Glutamatergic neuron (in vitro differentiated cells): ENCODE data around the gene UNC93A. TPM values are rescaled to one million over a fixed set of nuclear protein-coding genes. Genes with fewer than 3 reads are reported as not detected.

ENCODE experiments used
- DNase-seq: peaks from one replicate; pipeline ENCODE4 v3.0.0; 2022
- H3K27ac Mint-ChIP-seq: one replicate; pipeline ENCODE4 v1.8.0; 2020; ENCODE audit warnings: mild to moderate bottlenecking, mixed read lengths, inconsistent platforms; ENCODE audit not compliant: unreplicated experiment
- H3K27me3 Mint-ChIP-seq: one replicate; pipeline ENCODE4 v1.8.0; 2020; ENCODE audit warnings: mild to moderate bottlenecking, moderate library complexity, mixed read lengths, inconsistent platforms; ENCODE audit not compliant: unreplicated experiment
- H3K36me3 Mint-ChIP-seq: one replicate; pipeline ENCODE4 v1.8.0; 2020; ENCODE audit warnings: mild to moderate bottlenecking, mixed read lengths, inconsistent platforms; ENCODE audit not compliant: unreplicated experiment
- H3K4me1 Mint-ChIP-seq: one replicate; pipeline ENCODE4 v1.8.0; 2020; ENCODE audit warnings: mild to moderate bottlenecking, low read depth, mixed read lengths, inconsistent platforms; ENCODE audit not compliant: unreplicated experiment
- H3K4me3 Mint-ChIP-seq: one replicate; pipeline ENCODE4 v1.8.0; 2020; ENCODE audit warnings: mild to moderate bottlenecking, mixed read lengths, inconsistent platforms; ENCODE audit not compliant: unreplicated experiment
- H3K9me3 Mint-ChIP-seq: one replicate; pipeline ENCODE4 v1.8.0; 2020; ENCODE audit warnings: mild to moderate bottlenecking, moderate library complexity, mixed read lengths, inconsistent platforms; ENCODE audit not compliant: unreplicated experiment
- total RNA-seq: library from RNA; stranded (reverse); fragmentation: NEBNext Ultra II Directional; extraction: Animal tissue kit (Norgen Biotek cat#: 25700); gene quantifications from one replicate; pipeline ENCODE4 v1.2.1, GENCODE V29; 2021; ENCODE audit not compliant: unreplicated experiment
- TF ChIP-seq, protein P1 (sequence below): fragments of 200-600 bp; sonication (generic); IDR thresholded peaks from one replicate; pipeline ENCODE4 v1.5.0; 2021; ENCODE audit not compliant: partially characterized antibody, unreplicated experiment

The UNC93A gene
- total RNA-seq, 1 donor from 2014 or later: not detected

DNA sequence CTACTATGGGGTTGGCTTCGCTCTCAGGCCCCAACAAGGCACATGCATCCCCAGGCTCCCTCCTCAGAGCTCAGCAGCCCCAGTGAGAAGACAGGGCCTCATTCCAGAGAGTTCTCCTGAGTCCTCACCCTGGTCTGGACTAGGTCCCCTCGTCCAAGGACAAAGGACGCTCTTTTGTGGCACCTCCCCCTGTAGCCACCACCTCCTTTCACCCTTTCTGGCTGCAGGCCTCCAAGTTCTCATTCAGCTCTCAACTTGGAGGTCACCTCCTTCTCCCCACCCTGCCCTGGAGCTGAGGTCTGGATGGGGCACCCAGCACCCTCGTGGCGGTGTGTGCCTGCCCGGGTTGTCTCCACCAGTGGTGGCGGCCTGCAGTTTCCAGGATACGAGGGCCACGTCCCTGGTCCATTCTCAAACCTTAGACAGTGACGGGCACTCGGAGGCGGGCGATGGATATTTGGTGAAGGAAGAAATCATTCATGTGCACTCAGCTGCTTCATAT, 2.5 kb downstream of the UNC93A start:
- H3K36me3 Mint-ChIP-seq: peaks cover 16% of the 10 kb centered on the region
- H3K27ac Mint-ChIP-seq: no peak overlapping the region
- peaks cover 7% of the 10 kb centered on the region for H3K9me3 Mint-ChIP-seq
- TF ChIP-seq, protein P1, sequence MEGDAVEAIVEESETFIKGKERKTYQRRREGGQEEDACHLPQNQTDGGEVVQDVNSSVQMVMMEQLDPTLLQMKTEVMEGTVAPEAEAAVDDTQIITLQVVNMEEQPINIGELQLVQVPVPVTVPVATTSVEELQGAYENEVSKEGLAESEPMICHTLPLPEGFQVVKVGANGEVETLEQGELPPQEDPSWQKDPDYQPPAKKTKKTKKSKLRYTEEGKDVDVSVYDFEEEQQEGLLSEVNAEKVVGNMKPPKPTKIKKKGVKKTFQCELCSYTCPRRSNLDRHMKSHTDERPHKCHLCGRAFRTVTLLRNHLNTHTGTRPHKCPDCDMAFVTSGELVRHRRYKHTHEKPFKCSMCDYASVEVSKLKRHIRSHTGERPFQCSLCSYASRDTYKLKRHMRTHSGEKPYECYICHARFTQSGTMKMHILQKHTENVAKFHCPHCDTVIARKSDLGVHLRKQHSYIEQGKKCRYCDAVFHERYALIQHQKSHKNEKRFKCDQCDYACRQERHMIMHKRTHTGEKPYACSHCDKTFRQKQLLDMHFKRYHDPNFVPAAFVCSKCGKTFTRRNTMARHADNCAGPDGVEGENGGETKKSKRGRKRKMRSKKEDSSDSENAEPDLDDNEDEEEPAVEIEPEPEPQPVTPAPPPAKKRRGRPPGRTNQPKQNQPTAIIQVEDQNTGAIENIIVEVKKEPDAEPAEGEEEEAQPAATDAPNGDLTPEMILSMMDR: no peak
- peaks cover 8% of the 10 kb centered on the region for H3K27me3 Mint-ChIP-seq
- no peak for DNase-seq
- H3K4me1 Mint-ChIP-seq: peaks cover 5% of the 10 kb centered on the region
- H3K4me3 Mint-ChIP-seq: no peak overlapping the region

DNA sequence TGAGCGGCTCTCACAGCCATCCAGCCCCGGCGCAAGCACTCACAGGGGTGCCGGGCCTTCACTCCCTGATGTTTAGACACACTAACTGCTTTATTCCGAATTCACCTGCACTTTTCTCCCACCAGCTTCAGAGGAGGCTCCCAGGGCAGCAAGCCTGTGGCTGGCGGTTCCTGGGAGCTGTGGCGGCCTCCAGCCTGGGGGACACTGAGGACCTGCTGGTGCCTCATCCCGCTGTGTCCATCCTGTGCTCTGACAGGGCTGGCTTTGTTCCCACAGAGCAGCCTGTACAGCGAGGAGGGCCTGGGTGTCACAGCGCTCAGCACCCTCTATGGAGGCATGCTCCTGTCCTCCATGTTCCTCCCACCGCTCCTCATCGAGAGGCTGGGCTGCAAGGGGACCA, 3.1 kb downstream of the UNC93A start:
- H3K4me1 Mint-ChIP-seq: peaks cover 1% of the 10 kb centered on the region
- no peak for DNase-seq
- H3K9me3 Mint-ChIP-seq: peaks cover 7% of the 10 kb centered on the region
- H3K36me3 Mint-ChIP-seq: peaks cover 16% of the 10 kb centered on the region
- peaks cover 8% of the 10 kb centered on the region for H3K27me3 Mint-ChIP-seq
- H3K4me3 Mint-ChIP-seq: no peak overlapping the region
- no peak overlapping the region for H3K27ac Mint-ChIP-seq
- TF ChIP-seq, protein P1: no peak

DNA sequence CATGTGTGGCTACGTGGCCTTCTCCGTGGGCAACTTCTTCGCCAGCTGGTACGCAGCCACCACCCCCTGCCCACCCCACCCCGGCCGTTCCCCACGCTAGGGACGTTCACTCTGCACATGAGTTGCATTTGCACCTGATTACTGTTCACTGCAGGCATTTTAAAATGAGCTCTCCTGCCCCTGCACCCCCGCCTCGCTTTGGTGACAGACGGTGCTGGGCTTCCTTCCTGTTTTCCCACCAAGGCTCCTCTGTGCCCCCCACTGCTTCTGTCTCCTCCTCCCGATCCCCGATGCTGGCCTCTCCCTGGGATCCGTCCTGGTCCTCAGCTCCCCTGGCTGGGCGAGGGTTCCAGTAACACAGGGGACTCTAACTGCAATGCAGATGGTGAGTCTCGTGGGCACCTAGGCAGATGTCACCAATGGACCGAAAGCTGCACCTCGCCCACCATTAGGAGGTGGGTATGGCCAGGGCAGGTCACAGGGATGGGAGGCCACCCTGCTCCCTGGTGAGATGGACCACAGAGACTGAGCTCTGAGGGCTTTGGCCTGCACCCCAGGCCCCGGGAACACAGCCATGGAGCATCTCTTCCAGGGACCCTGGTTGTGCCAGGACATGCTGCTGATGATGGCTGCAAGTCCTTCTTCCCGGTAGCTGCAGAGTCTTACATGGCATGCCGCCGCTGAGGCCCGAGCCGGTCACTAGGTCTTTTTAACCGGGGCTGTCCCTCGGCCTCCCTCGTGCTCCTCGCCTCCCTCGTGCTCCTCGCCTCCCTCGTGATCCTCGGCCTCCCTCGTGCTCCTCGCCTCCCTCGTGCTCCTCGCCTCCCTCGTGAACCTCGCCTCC, 3.8 kb downstream of the UNC93A start:
- TF ChIP-seq, protein P1: no peak
- Mint-ChIP-seq H3K27me3 (peaks cover 8% of the 10 kb centered on the region), H3K36me3 (peaks cover 16% of the 10 kb centered on the region), H3K27ac (no peak overlapping the region), H3K4me1 (no peaks in the 10 kb centered on the region), H3K9me3 (peaks cover 9% of the 10 kb centered on the region), H3K4me3 (no peak overlapping the region)
- DNase-seq: no peak

DNA sequence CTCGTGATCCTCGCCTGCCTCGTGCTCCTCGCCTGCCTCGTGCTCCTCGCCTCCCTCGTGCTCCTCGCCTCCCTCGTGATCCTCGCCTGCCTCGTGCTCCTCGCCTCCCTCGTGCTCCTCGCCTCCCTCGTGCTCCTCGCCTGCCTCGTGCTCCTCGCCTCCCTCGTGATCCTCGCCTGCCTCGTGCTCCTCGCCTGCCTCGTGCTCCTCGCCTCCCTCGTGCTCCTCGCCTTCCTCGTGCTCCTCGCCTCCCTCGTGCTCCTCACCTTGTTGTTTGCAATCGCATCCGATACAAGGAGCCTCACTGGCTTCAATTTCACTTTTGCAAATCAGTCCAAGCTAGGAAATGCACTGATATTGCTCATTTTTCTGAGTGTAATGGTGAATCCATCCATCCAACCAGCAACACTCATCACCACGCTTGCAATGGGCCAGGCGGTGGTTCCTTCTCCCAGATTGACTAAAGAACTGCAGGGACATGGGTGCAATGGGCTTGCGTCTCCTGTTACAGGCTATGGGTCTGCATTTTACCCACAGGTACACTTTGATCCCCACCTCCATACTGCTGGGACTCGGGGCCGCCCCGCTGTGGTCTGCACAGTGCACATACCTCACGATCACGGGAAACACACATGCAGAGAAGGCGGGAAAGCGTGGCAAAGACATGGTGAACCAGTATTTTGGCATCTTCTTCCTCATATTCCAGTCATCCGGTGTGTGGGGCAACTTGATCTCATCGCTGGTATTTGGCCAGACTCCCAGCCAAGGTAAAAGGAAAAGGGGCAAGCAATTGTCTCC, 4.6 kb downstream of the UNC93A start:
- Mint-ChIP-seq H3K4me1 (no peaks in the 10 kb centered on the region), H3K27me3 (peaks cover 8% of the 10 kb centered on the region), H3K36me3 (peaks cover 16% of the 10 kb centered on the region), H3K27ac (no peak overlapping the region), H3K4me3 (no peak overlapping the region), H3K9me3 (peaks cover 10% of the 10 kb centered on the region)
- no peak for DNase-seq
- TF ChIP-seq, protein P1: no peak

DNA sequence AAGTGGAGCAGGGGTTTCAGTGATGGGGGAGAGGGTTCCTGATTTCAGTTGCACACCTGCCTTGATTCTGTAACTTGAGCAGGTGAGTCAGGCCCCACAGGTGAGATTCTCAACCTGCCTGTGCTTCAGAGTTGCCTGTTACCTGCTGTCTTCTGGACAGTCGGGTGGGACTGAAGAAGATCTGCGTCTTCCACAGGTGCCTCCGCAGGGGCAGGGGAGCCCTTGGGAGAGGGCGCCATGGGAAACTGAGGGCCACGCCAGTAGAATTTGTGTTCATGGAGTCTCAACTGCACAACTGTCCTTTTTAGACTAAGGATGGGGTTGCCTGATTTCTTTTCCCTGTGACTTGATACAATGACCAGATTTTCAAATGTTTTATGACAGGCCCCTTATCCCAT, 5.2 kb downstream of the UNC93A start:
- Mint-ChIP-seq H3K36me3 (peaks cover 16% of the 10 kb centered on the region), H3K4me3 (no peak overlapping the region), H3K9me3 (peaks cover 10% of the 10 kb centered on the region), H3K27me3 (peaks cover 8% of the 10 kb centered on the region), H3K4me1 (no peaks in the 10 kb centered on the region), H3K27ac (no peak overlapping the region)
- TF ChIP-seq, protein P1: no peak
- no peak for DNase-seq
